Memory B cell (primary cell): ENCODE measurements around the gene FEV.

Experiments
- ATAC-seq: fragments of 150-1000 bp; cut with Tn5 transposase; 2 replicates; pipeline ENCODE4 v1.10.0; 2021; ENCODE audit warnings: low read depth, mild to moderate bottlenecking, moderate library complexity
- DNase-seq, 2 donors: peaks; one replicate each; pipeline ENCODE4 v3.0.0; 2022; ENCODE audit warnings: low spot score in 2 of 2
- H3K27ac Mint-ChIP-seq: one replicate; pipeline ENCODE4 v1.8.0; 2022; ENCODE audit warnings: mild to moderate bottlenecking, moderate library complexity, mixed read lengths
- H3K27me3 Mint-ChIP-seq: one replicate; pipeline ENCODE4 v1.8.0; 2022; ENCODE audit warnings: mixed read lengths
- H3K36me3 Mint-ChIP-seq: one replicate; pipeline ENCODE4 v1.8.0; 2022; ENCODE audit warnings: mild to moderate bottlenecking, mixed read lengths
- H3K4me1 Mint-ChIP-seq: one replicate; pipeline ENCODE4 v1.8.0; 2022; ENCODE audit warnings: mixed read lengths
- H3K4me3 Mint-ChIP-seq: one replicate; pipeline ENCODE4 v1.8.0; 2022; ENCODE audit warnings: mild to moderate bottlenecking, moderate library complexity, mixed read lengths
- H3K9me3 Mint-ChIP-seq: one replicate; pipeline ENCODE4 v1.8.0; 2022; ENCODE audit warnings: mixed read lengths

Gene FEV

GRCh38 chr2:219022616-219023015, 37.6 kb upstream of the FEV start:
- Mint-ChIP-seq H3K27ac (no peak overlapping the region), H3K36me3 (no peaks in the 10 kb centered on the region), H3K4me3 (no peak overlapping the region), H3K4me1 (no peaks in the 10 kb centered on the region), H3K27me3 (peaks cover 8% of the 10 kb centered on the region), H3K9me3 (no peaks in the 10 kb centered on the region)
- DNase-seq = no peak
- no peak for ATAC-seq

- H3K4me3 Mint-ChIP-seq = no peak overlapping the region
These were observed 37.1 kb upstream of the FEV start for GRCh38 chr2:219022041-219022440.

GRCh38 chr2:219021591-219021990, 36.6 kb upstream of the FEV start:
- Mint-ChIP-seq H3K9me3 (no peaks in the 10 kb centered on the region), H3K27ac (no peak overlapping the region), H3K4me1 (no peaks in the 10 kb centered on the region), H3K36me3 (no peaks in the 10 kb centered on the region), H3K27me3 (peaks cover 8% of the 10 kb centered on the region), H3K4me3 (no peak overlapping the region)
- ATAC-seq (no peak), DNase-seq (no peak)

More at GRCh38 chr2:219022041-219022440, 37.1 kb upstream of the FEV start:
- no peak for ATAC-seq
- no peak overlapping the region for H3K27ac Mint-ChIP-seq
- H3K4me1 Mint-ChIP-seq = no peaks in the 10 kb centered on the region
- H3K9me3 Mint-ChIP-seq = no peaks in the 10 kb centered on the region
- peaks cover 8% of the 10 kb centered on the region for H3K27me3 Mint-ChIP-seq
- DNase-seq = no peak
- no peaks in the 10 kb centered on the region for H3K36me3 Mint-ChIP-seq

GRCh38 chr2:219020604-219021365, 35.8 kb upstream of the FEV start:
- H3K27ac Mint-ChIP-seq = no peak overlapping the region
- no peaks in the 10 kb centered on the region for H3K4me1 Mint-ChIP-seq
- DNase-seq (no peak), ATAC-seq (no peak)
- no peaks in the 10 kb centered on the region for H3K36me3 Mint-ChIP-seq
- peaks cover 10% of the 10 kb centered on the region for H3K27me3 Mint-ChIP-seq
- H3K4me3 Mint-ChIP-seq = no peak overlapping the region
- H3K9me3 Mint-ChIP-seq = no peaks in the 10 kb centered on the region

GRCh38 chr2:219019436-219019835, 34.5 kb upstream of the FEV start:
- ATAC-seq (no peak), DNase-seq (no peak)
- no peak overlapping the region for H3K27ac Mint-ChIP-seq
- H3K36me3 Mint-ChIP-seq = no peaks in the 10 kb centered on the region
- H3K4me3 Mint-ChIP-seq = no peak overlapping the region
- no peaks in the 10 kb centered on the region for H3K9me3 Mint-ChIP-seq
- H3K4me1 Mint-ChIP-seq = no peaks in the 10 kb centered on the region
- H3K27me3 Mint-ChIP-seq = peaks cover 15% of the 10 kb centered on the region

GRCh38 chr2:219018726-219019125, 33.7 kb upstream of the FEV start:
- ATAC-seq = no peak
- DNase-seq = no peak

GRCh38 chr2:219018286-219018685, 33.3 kb upstream of the FEV start:
- H3K4me1 Mint-ChIP-seq = no peaks in the 10 kb centered on the region
- no peak overlapping the region for H3K27ac Mint-ChIP-seq
- no peak overlapping the region for H3K4me3 Mint-ChIP-seq
- DNase-seq (no peak), ATAC-seq (no peak)
- H3K9me3 Mint-ChIP-seq = no peaks in the 10 kb centered on the region
- peaks cover 19% of the 10 kb centered on the region for H3K27me3 Mint-ChIP-seq
- no peaks in the 10 kb centered on the region for H3K36me3 Mint-ChIP-seq

More at GRCh38 chr2:219018726-219019125, 33.7 kb upstream of the FEV start:
- Mint-ChIP-seq H3K4me1 (no peaks in the 10 kb centered on the region), H3K27ac (no peak overlapping the region), H3K4me3 (no peak overlapping the region), H3K27me3 (peaks cover 17% of the 10 kb centered on the region), H3K9me3 (no peaks in the 10 kb centered on the region), H3K36me3 (no peaks in the 10 kb centered on the region)

- Mint-ChIP-seq H3K4me3 (no peak overlapping the region), H3K27me3 (peaks cover 22% of the 10 kb centered on the region), H3K36me3 (no peaks in the 10 kb centered on the region), H3K9me3 (no peaks in the 10 kb centered on the region), H3K4me1 (no peaks in the 10 kb centered on the region), H3K27ac (no peak overlapping the region)
- ATAC-seq (no peak), DNase-seq (no peak)
These were observed 32.4 kb upstream of the FEV start for GRCh38 chr2:219017201-219017931.

- DNase-seq = no peak
- Mint-ChIP-seq H3K4me1 (no peaks in the 10 kb centered on the region), H3K4me3 (no peak overlapping the region), H3K27ac (no peak overlapping the region), H3K36me3 (no peaks in the 10 kb centered on the region), H3K27me3 (peaks cover 22% of the 10 kb centered on the region), H3K9me3 (no peaks in the 10 kb centered on the region)
- no peak for ATAC-seq
These were observed 31.7 kb upstream of the FEV start for GRCh38 chr2:219016721-219017120.

GRCh38 chr2:219010873-219011272, 25.9 kb upstream of the FEV start:
- ATAC-seq (no peak), DNase-seq (no peak)
- Mint-ChIP-seq H3K4me1 (peaks cover 2% of the 10 kb centered on the region), H3K27ac (no peak overlapping the region), H3K9me3 (no peaks in the 10 kb centered on the region), H3K27me3 (peaks cover 29% of the 10 kb centered on the region), H3K4me3 (no peak overlapping the region), H3K36me3 (no peaks in the 10 kb centered on the region)

- Mint-ChIP-seq H3K27ac (no peak overlapping the region), H3K4me1 (peaks cover 2% of the 10 kb centered on the region), H3K9me3 (no peaks in the 10 kb centered on the region), H3K36me3 (no peaks in the 10 kb centered on the region), H3K4me3 (no peak overlapping the region), H3K27me3 (peaks cover 33% of the 10 kb centered on the region)
- ATAC-seq (peak; percentile 72), DNase-seq (no peak)
These were observed 25.3 kb upstream of the FEV start for GRCh38 chr2:219010162-219010756.

- no peak for DNase-seq
- Mint-ChIP-seq H3K36me3 (no peaks in the 10 kb centered on the region), H3K9me3 (no peaks in the 10 kb centered on the region), H3K27me3 (peaks cover 31% of the 10 kb centered on the region), H3K27ac (peak overlapping the region; percentile 3), H3K4me1 (peaks cover 2% of the 10 kb centered on the region), H3K4me3 (no peak overlapping the region)
- no peak for ATAC-seq
These were observed 24.3 kb upstream of the FEV start for GRCh38 chr2:219009294-219009693.

- peaks cover 11% of the 10 kb centered on the region for H3K4me1 Mint-ChIP-seq
- H3K4me3 Mint-ChIP-seq = no peak overlapping the region
- no peaks in the 10 kb centered on the region for H3K9me3 Mint-ChIP-seq
- DNase-seq (no peak), ATAC-seq (no peak)
- H3K27me3 Mint-ChIP-seq = peaks cover 40% of the 10 kb centered on the region
- H3K27ac Mint-ChIP-seq = no peak overlapping the region
- H3K36me3 Mint-ChIP-seq = no peaks in the 10 kb centered on the region
These were observed 19.0 kb upstream of the FEV start for GRCh38 chr2:219003979-219004378.

GRCh38 chr2:219003267-219003634, 18.3 kb upstream of the FEV start:
- H3K27me3 Mint-ChIP-seq = peaks cover 38% of the 10 kb centered on the region
- H3K4me1 Mint-ChIP-seq = peaks cover 12% of the 10 kb centered on the region
- H3K27ac Mint-ChIP-seq = no peak overlapping the region
- peak overlapping the region; percentile 27 for H3K4me3 Mint-ChIP-seq
- DNase-seq = no peak
- no peaks in the 10 kb centered on the region for H3K36me3 Mint-ChIP-seq
- H3K9me3 Mint-ChIP-seq = no peaks in the 10 kb centered on the region
- peak; percentile 46 for ATAC-seq
